ENCODE measurements around the gene FOSL1.
A peak's percentile ranks its signal among the peaks of the same experiment; 100 is the strongest.

FOSL1 gene

DNA sequence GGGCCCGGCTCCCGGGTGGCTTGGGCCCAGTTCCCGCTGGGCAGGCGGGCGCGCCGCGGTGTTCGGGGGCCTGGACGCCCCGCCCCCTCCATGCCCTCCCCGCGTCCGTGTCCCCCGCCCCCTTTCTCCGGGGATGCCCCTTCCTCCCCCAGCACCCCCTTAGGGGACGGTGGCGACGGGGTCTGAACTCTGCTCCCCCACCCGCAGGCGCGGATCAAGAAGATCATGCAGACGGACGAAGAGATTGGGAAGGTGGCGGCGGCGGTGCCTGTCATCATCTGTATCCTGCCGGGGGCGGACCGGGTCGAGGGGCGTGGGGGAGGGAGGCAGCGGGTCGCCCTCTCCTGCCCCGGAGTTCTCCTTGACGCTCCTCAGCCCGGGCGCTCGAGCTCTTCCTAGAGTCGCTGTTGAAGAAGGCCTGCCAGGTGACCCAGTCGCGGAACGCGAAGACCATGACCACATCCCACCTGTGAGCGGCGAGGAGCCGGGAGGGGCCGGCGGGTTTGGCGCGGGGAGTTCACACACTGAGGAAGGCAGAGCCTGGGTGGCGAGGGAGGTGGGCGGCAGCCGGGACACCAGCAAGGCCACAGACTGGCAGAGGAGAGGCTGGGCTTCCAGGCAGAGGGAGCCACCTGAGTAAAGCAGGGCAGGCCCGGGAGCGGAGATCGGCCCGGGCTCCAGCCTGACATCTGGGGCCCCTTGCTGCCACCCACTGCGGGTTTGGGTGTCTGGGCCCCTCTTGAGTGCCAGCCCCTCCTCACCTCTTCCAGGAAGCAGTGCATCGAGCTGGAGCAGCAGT, 19.6 kb upstream of the FOSL1 start:
- no peaks in the 10 kb centered on the region for H3K36me3 ChIP-seq (ENCODE audit: low read length)
- H3K4me3 ChIP-seq (ENCODE audit: insufficient read depth, low read length, poor library complexity, severe bottlenecking), result peak overlapping the region; percentile 84
- H3K79me2 ChIP-seq (ENCODE audit: insufficient read depth, low read length), result no peaks in the 10 kb centered on the region
- H4K20me1 ChIP-seq (ENCODE audit: low read depth, low read length), result no peaks in the 10 kb centered on the region
- H3K9me3 ChIP-seq (ENCODE audit: insufficient read depth, low read length), result no peaks in the 10 kb centered on the region
- no peaks in the 10 kb centered on the region for H3K9me2 ChIP-seq (replicated peaks; ENCODE audit: insufficient read depth, low read length)
- peak overlapping the region; percentile 29 for H2AFZ ChIP-seq (ENCODE audit: low read depth, low read length, severe bottlenecking)
- TF ChIP-seq CTCF (IDR thresholded peaks at IDR 0.05; ENCODE audit: insufficient read depth, low read length, poor library complexity, severe bottlenecking) (no peak), EZH2phosphoT487 (conservative IDR thresholded peaks at IDR 0.05; ENCODE audit: low read length) (no peak)
- no peak overlapping the region for H3K27ac ChIP-seq (ENCODE audit: low read depth, low read length)
- no peaks in the 10 kb centered on the region for H3K27me3 ChIP-seq (ENCODE audit: low read length)
- peak overlapping the region; percentile 81 for H3K4me2 ChIP-seq (ENCODE audit: low read depth, low read length, poor library complexity, severe bottlenecking)
- peak overlapping the region; percentile 67 for H3K9ac ChIP-seq (ENCODE audit: low read length)
- H3F3A ChIP-seq (ENCODE audit: insufficient read depth), result no peaks in the 10 kb centered on the region

DNA sequence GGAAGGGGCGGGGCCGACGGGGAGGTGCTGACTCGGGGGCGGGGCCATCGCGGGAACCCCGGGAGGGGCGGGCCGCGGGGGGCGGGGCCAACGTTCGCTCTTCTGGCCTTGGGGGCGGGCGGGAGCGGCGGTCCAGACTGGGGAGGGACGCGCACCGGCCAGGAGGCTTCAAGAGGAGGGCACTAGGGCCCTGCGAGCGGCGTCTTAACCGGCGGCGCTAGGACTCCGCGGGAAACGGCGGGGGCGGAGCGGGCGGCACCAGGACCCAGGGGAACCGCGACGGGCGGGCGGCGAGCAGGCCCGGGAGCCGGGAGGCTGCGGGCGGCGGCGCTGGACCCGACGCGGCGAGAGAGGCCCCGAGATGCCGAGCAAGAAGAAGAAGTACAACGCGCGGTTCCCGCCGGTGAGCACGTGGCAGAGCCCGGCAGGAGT, 19.0 kb upstream of the FOSL1 start, which contains the start of gene DRAP1:
TSS of gene DRAP1 (plus strand) at position 286 of the 432 bp plus-strand sequence. CDS start at position 362, 76 bp downstream.
- no peaks in the 10 kb centered on the region for H3K9me3 ChIP-seq (ENCODE audit: insufficient read depth, low read length)
- no peaks in the 10 kb centered on the region for H3K27me3 ChIP-seq (ENCODE audit: low read length)
- no peaks in the 10 kb centered on the region for H4K20me1 ChIP-seq (ENCODE audit: low read depth, low read length)
- H3K9me2 ChIP-seq (replicated peaks; ENCODE audit: insufficient read depth, low read length), result no peaks in the 10 kb centered on the region
- peak within 1 kb of the TSS; percentile 76 for H3K9ac ChIP-seq (ENCODE audit: low read length)
- H3F3A ChIP-seq (ENCODE audit: insufficient read depth), result no peaks in the 10 kb centered on the region
- peak within 1 kb of the TSS; percentile 84 for H3K4me3 ChIP-seq (ENCODE audit: insufficient read depth, low read length, poor library complexity, severe bottlenecking)
- no peaks in the 10 kb centered on the region for H3K36me3 ChIP-seq (ENCODE audit: low read length)
- peak within 1 kb of the TSS; percentile 38; the same call in 1 of the 2 replicates for H3K27ac ChIP-seq (ENCODE audit: low read depth, low read length)
- no peaks in the 10 kb centered on the region for H3K79me2 ChIP-seq (ENCODE audit: insufficient read depth, low read length)
- peak within 1 kb of the TSS; percentile 87 for H3K4me2 ChIP-seq (ENCODE audit: low read depth, low read length, poor library complexity, severe bottlenecking)
- H2AFZ ChIP-seq (ENCODE audit: low read depth, low read length, severe bottlenecking), result peak within 1 kb of the TSS; percentile 99
- TF ChIP-seq CTCF (IDR thresholded peaks at IDR 0.05; ENCODE audit: insufficient read depth, low read length, poor library complexity, severe bottlenecking) (no peak), EZH2phosphoT487 (conservative IDR thresholded peaks at IDR 0.05; ENCODE audit: low read length) (no peak)

DNA sequence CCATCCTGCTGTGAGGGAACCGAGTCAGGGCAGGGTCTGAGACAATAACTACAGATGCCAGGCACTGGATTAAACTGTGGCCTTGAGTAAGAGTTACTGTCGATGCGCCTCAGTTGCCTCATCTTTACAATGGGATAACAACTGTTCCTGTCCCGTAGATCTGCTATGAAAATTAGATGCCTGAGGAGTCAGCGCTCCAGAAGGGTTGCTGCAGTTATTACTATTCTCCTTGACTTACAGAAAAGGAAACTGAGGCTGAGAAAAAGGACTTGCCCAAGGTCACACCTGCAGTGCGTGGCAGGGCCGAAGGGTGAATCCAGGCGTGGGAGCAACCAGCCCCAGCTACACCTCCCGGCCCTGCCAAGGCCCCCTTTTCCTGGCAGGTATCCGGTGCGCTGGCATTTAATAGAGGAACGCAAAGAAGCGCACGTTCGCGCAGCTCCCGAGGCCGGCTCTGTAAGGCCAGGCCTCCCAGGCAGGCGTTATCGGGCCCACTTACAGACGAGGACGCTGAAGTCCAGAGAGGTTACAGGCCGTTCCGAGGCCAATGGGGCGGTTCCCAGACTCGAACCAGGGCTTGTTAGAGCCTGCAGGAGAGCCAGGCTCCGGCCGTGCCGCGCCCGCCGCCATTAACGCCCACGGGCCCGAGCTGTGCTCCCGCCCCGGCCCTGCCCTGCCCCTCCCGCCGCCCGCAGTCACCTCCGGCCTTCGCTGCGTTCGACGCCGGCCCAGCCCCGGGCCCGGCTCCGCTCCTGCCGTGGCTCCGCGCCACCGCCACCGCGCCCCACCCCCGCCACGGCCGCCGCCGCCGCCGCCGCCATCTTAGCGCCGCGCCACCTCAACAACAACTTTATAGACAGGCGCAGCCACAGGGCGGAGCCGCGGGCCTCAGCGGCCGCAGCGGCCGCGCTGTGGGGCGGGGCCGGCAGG, 18.3 kb upstream of the FOSL1 start, which contains the start of gene C11orf68:
TSS of gene C11orf68 (minus strand) at position 852 of the 930 bp plus-strand sequence. CDS start at position 821, 31 bp downstream.
- Histone ChIP-seq H3K4me3 (ENCODE audit: insufficient read depth, low read length, poor library complexity, severe bottlenecking) (peak within 1 kb of the TSS; percentile 84), H3K9me3 (ENCODE audit: insufficient read depth, low read length) (no peaks in the 10 kb centered on the region), H3K36me3 (ENCODE audit: low read length) (no peaks in the 10 kb centered on the region), H3F3A (ENCODE audit: insufficient read depth) (no peaks in the 10 kb centered on the region), H2AFZ (ENCODE audit: low read depth, low read length, severe bottlenecking) (peak within 1 kb of the TSS; percentile 99), H3K27ac (ENCODE audit: low read depth, low read length) (peak within 1 kb of the TSS; percentile 38; the same call in 1 of the 2 replicates), H3K4me2 (ENCODE audit: low read depth, low read length, poor library complexity, severe bottlenecking) (peak within 1 kb of the TSS; percentile 87), H3K79me2 (ENCODE audit: insufficient read depth, low read length) (no peaks in the 10 kb centered on the region), H3K9me2 (replicated peaks; ENCODE audit: insufficient read depth, low read length) (no peaks in the 10 kb centered on the region), H4K20me1 (ENCODE audit: low read depth, low read length) (no peaks in the 10 kb centered on the region), H3K9ac (ENCODE audit: low read length) (peak within 1 kb of the TSS; percentile 76), H3K27me3 (ENCODE audit: low read length) (no peaks in the 10 kb centered on the region)
- TF ChIP-seq CTCF (IDR thresholded peaks at IDR 0.05; ENCODE audit: insufficient read depth, low read length, poor library complexity, severe bottlenecking), result no peak
- no peak for TF ChIP-seq EZH2phosphoT487 (conservative IDR thresholded peaks at IDR 0.05; ENCODE audit: low read length)
